Hippocampal formation (tissue), 2 donors: Measurements from ENCODE around the gene TMPRSS15.

Experiments
- DNase-seq, 2 donors: peaks; one replicate each; lab custom pipeline; 2025; lab: John Stamatoyannopoulos, UW

TMPRSS15 gene

DNA sequence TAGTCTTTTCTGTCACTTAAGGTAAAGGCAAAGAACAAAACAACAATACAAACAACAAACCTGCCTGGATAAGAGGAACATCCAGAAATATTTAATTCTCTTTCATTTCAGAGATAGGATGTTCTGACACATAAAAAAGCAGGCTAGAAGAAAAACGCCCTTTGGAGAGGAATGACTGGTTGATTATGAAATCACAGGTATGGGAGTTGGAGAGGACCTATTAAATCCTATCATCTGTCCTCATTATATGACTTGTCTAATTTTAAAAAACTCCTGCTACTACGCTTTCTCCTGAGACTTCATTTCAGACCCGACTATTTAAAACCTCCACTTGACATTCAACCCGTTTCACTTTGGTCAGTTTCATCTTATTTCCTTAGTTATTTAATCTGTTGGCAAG, 54.1 kb downstream of the TMPRSS15 start:
- no peak for DNase-seq

GRCh38 chr21:18340387-18340942, 63.1 kb downstream of the TMPRSS15 start:
- DNase-seq, result no peak

DNA sequence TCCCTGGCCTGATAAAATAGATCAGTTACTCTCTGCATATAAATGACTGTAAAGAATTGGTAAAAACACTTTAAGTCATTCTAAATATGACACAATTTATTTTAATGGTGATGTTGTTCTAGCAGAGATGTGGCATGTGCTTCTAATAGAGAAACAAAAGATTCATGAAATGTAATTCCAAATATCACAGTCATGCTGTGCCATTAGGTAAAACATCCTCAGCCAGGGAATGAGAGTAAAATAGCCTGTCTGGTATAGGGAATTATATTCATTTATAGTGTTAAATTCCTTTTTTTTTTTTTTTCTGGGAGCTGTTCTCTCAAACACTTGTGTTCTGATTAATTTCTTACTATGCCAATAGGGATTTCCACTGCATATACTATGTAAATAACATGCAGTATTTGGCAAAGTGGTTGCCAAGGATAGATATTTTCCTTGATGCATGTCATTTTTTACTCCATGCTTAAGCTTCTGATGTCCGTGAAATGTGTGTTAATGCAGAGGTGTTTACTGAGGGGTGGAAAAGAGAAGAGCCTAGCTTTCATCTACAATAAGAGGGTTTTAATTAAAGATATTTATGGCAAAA, 67.8 kb downstream of the TMPRSS15 start:
- no peak for DNase-seq

DNA sequence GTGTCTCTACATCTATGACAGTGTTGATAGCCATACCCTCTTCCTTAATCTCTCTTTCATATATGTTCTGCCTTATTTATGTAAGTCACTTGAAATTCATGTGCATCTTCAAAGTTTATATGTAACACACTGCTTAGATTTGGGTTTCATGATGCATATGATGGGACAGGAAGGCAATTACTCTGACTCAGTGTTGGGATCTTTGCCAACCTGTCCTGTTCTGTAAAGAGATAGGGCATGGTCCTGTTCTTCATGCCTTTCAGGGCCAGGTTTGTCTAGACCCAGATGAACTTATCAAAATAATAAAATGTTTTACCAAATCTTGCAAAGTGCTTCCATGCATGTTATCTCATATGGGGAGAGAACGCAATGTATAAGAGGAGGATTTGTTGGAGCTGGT, 69.5 kb downstream of the TMPRSS15 start:
- no peak for DNase-seq

- no peak for DNase-seq
Observed at GRCh38 chr21:18318156-18318555, 85.4 kb downstream of the TMPRSS15 start.

- DNase-seq, result no peak
Observed at GRCh38 chr21:18298228-18298627, 105.4 kb downstream of the TMPRSS15 start.

DNA sequence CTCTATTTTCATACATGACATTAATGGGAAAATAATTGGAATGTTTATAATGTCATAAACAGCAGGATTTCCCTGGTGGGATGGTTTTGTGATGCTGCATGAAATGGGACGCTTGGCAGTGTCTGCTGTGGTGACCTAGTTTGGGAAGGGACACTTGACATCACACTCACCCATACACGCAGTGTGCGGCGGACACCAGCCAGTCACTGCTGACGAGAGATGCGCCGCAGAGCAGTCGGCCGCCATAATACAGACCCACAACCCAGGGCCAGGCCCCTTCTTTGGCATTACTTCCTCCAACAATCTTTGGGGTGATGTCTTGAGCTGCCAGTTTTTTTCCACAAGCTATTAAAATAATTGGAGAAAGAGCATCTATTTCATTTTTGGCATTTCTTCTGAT, 109.5 kb downstream of the TMPRSS15 start:
- no peak for DNase-seq

- no peak for DNase-seq
Observed at GRCh38 chr21:18289876-18290275, 113.7 kb downstream of the TMPRSS15 start.

DNA sequence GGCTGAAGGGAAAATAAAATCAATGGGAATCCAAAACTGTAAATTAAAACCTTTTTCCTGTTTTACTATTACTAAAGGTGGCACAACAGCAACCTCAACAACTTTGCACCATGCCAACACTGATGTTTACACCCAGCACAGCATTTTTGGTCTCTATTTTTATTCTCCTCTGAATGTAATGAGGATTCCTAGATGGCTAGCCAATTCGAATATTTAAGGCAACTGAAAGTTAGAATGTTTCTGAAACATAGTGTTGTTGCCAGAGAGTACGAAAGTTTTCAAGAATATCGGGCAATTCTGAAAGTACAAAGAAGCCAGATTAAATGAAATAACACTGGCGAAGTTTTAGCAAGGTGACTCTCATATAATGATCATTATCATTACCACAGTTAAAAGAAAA, 118.2 kb downstream of the TMPRSS15 start:
- no peak for DNase-seq

DNA sequence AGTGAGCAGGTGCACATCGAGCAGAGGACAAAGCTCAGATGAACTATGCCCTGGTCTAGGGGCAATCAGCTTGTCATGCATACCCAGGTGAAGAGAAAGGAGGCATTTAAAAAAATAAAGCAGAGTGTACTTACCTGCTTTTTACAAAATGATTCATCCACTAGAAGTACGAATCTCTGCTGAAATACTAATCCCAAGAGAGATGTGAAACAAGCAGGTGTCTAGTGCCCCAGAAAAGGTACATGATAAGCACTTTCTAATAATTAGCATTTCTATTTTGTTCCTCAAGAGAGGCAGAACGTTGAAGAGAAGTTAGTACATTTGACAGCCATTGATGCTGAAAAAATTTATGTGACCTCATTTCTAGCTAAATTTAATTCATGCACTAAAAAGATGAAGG, 127.8 kb downstream of the TMPRSS15 start:
- DNase-seq, result no peak

DNA sequence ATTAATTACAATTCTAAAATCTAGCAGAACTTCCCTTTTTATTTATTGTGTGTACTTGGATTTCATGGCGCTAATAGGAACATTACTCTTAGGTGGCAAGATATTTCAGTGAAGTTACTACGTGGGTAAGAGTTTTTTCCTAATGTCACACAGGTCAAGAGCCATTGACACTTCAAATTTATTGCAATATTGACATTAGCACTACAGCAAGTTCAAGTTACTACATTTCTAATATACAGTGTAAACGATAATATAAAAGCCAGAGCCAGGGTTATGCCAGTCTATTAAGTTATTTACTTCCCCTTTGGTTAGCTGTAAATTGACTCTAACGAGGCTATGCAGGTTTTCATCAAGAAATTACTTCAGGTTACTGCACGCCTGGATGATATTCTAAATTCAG, 129.2 kb downstream of the TMPRSS15 start:
- no peak for DNase-seq

DNA sequence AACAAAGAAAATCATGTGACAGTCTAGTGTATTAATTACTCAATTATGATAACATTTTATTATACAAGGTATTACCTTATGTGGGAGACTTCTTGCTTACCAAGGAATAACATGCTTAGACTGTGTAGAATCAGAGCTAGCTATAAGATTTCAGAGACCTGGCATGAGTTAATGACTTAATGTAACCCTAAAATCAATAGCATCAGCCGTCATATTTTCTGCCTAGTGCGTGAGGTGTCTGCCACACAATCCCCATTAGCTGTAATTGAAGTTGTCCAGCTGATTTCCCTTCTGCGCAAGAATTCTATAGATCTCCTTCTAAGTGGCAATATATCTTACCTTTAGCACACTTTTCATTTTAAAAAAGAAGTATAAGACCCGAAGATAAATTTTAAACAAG, 130.2 kb downstream of the TMPRSS15 start:
- DNase-seq, result no peak

DNA sequence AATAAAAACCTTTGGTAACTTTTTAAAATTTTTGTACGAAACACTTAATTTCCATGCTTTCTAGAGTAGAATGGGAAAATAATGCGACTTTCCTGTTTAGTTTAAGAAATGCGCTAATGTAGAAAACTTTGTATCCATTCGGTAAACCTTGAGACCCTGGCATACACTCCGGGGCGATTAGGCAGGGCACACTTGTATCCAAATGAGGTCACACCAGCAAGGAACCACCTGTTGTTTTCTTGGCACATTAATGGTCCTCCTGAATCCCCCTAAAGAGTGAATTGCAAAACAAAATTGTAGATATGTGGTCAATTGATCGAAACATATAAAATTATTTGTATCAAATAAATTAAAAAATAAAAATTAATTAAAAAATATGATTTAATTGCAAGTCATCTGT, 133.7 kb downstream of the TMPRSS15 start:
- no peak for DNase-seq

- no peak for DNase-seq
Observed at GRCh38 chr21:18268906-18269305, 134.7 kb downstream of the TMPRSS15 start.

- DNase-seq, result no peak
Observed at GRCh38 chr21:18267496-18267895, 136.1 kb downstream of the TMPRSS15 start.

DNA sequence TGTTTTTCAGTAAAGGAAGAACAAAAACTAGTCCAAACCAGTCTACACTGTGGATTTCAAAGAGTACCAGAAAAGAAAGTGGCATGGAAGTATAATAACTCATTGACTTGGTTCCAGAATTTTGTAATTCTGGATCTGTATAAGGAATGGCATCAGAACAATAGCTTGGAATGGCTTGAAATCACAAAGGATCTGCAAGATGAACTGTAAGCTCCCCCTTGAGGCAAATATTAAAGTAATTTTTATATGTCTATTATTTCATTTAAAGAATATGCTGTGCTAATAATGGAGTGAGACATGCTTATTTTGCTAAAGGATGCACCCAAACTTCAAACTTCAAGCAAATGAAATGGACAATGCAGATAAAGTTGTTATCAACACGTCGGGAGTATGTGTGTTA, 137.6 kb downstream of the TMPRSS15 start:
- no peak for DNase-seq

GRCh38 chr21:18253799-18254198, 149.8 kb downstream of the TMPRSS15 start:
- no peak for DNase-seq

DNA sequence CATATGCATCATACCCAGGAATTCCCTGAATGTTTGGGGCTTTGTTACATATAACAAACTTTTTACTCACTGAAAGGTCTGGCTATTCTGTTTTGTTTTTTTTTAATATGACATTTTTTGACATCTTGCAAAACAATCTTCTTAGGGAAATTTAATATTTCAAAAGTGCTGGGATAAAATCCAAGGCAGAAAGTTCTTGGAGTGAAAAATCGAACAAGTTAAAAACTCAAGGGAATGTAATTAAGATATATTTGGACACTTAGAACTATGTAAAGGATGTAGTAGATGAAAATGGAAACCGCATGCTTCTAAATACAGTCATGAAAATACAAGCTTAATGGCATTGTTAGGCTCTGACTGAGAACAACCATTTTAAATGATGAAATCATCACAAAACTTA, 150.4 kb downstream of the TMPRSS15 start:
- no peak for DNase-seq

DNA sequence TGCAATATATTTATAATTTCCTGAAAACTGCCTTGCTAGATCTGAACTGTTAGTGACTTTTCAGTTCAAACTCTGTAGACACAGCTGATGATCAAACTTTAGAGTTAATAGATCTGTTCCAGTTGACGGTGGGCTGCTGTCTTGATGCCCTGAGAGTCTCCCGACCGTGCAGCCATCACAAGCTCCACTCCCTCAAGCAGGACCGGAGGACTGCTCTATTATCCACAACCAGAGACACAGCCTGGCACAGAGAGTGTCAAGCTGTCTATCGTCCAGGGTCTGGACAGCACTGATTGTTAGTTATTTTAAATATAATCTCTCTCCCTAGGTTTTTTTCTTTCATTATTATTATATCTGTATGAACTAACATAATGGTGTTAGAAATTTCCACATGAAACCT, 150.9 kb downstream of the TMPRSS15 start:
- DNase-seq, result no peak

- DNase-seq, result no peak
Observed at GRCh38 chr21:18252256-18252655, 151.3 kb downstream of the TMPRSS15 start.

DNA sequence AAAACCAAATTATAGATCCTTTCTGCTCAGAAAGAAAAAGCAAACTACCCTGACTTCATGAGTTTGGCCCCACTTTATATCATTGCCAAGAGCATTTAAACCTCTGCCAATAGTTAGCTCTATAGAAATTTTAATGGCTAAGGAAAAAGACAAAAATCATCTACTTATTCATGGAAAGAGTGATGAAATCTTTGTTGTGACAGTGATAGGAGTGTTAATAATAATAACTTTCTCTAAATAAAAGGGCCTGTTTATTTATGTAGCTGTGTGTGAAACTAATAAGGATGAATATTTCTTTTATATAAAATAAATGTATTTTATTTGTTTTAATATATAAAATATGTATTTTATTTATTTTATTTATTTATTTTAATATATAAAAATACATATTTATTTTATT, 152.5 kb downstream of the TMPRSS15 start:
- DNase-seq, result no peak

GRCh38 chr21:18249672-18250071, 153.9 kb downstream of the TMPRSS15 start:
- no peak for DNase-seq

DNA sequence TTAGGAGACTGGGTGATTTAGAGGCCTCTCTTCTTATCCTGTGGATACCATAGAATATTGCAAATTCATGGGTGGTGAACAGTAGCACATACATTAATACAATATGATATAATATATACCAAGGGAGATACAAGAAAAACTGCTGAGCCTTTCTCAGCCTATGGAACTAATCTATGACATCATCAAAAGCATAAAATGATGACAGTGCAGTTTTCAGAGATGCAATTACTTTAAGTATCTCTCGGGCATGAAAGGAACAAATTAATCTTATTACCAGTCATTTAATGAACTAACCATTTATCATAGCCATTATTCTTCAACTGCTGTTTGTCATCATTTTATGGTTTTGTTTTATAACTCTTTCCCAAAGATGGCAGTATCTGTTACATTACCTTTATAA, 155.4 kb downstream of the TMPRSS15 start:
- DNase-seq, result no peak

- DNase-seq, result no peak
Observed at GRCh38 chr21:18245464-18245967, 158.1 kb downstream of the TMPRSS15 start.
